Fibroblast of skin of scalp (primary cell): ENCODE results near the gene PRMT9.
A peak's percentile ranks its signal among the peaks of the same experiment; 100 is the strongest.

Experiments
- DNase-seq: peaks from one replicate; pipeline ENCODE4 v3.0.0-alpha.2; 2013

Gene PRMT9

DNA sequence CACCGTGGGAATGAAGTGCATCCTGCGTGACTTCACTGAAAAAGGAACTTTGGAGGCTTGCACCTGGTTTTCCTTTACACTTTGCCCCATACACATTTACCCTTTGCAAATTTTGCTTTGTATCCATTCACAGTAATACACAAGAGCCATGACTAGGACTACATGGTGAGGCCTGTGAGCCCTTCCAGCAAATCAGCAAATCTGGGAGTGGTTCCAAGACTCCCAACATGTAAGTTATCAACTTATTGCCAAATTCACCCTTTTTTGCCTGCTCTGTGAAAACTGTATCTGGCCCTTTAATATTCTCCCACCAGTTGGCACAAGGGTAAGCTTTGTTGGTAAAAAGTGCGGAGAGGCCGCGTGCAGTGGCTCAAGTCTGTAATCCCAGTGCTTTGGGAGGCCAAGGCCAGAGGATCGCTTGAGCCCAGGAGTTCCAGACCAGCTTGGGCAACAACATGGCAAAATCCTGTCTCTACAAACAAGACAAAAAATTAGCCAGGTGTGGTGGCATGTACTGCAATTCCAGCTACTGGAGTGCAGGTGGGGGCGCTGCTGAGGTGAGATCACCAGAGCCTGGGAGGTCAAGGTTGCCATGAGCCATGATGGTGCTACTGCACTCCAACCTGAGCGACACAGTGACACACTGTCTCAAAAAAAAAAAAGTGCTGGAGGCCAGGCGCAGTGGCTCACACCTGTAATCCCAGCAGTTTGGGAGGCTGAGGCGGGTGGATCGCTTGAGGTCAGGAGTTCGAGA, 5.0 kb downstream of the PRMT9 start:
- DNase-seq = no peak

DNA sequence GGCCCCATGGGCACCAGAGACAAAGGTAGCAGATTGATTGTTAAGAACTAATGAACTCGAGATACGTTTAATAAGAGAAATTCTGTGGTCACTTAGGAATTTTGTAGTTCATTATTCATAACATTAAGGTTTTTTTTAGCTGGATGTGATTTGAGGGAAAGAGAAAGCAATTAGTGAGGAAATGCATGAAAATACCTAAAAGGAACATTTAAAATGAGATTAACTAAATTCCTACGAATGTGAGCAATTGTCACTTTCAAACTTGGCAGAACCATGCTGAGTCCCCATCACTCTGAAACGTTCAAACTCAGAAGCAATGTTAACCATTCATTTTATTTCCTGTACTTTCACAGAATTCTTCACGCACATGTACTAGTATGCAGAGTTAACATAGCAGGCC, 5.9 kb downstream of the PRMT9 start:
- DNase-seq = peak; percentile 1

DNA sequence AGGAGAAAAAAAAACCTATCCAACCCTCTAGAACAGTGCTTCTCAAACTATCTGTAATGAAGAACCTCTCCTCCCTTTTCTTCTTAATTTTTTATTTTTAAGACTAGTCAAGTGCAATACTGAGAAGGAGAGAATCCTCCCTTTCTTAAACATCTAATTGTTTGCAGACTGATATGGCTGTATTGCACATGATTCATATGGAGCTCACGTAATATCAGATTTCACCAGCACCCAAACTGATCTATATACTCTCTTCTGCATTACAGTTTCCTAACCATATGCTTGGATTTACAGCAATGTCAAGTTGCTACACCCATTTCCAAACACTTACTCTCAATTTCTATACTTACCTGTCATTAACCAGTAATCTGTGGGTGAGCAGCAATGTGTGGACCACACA, 9.5 kb downstream of the PRMT9 start:
- DNase-seq = peak; percentile 3

DNA sequence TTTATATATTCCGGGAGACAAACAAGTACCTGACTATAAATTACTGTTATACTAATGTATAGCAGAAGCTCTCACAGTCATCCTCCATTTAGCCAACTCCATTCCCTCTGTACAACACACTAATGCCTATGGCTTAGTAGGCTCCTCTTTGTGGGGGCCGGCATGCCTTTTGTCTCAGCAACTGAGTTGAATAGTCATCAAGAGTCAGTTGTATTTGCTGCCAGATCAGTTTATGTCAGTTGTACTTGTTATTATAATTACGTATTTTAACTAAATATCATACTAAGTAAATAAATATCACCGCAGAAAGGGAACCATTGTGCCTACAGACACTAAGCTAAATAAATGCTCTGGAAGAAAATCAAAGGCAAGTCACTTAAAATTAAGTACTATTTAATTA, 9.9 kb downstream of the PRMT9 start:
- DNase-seq = no peak

DNA sequence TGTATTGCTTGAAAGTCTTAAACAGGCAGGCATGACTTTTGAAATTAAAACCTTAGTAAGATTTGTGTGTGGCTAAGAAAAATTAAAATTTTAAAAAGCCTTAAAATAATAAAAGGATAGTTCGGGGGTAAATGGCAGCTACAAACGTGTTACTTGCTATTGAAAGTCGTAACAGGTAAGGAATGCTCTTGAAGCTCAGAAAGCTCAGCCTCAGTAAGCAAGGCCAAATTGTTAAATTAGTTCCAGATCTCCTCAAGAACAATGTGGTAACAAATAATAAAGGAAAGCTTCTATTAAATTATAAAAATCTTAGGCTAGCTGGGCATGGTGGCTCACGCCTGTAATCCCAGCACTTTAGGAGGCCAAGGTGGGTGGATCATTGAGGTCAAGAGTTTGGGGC, 25.5 kb downstream of the PRMT9 start:
- no peak for DNase-seq

DNA sequence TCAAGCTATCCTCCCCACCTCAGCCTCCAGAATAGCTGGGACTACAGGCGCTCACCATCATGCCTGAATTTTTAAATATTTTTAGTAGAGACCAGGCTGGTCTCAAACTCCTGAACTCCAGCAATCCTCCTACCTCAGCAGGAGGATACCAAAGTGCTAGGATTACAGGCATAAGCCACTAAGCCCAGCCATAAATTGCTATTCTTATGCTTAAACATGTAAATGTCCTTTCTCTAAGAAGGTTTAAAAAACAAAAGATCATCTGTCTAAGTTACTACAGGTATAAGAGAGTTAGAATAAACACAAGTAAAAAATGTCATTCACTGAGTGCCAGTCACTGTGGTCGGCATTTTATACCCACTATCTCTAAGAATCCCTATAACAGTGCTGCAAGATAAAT, 28.3 kb downstream of the PRMT9 start:
- DNase-seq = no peak

DNA sequence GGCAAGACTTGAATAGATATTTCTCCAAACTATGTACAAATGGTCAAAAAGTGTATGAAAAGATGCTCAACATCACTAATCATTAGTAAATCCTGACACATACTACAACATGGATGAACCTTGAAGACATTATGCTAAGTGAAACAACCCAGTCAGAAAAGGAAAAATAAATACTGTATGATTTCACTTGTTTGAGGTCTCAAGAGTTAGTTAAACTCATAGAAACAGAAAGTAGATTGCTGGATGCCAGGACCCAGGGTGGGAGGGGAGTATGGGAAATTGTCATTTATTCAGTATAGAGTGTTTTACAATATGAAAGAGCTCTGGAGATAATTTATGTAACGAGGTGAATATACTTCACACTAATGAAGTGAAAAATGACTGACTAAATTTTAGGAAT, 32.4 kb downstream of the PRMT9 start:
- DNase-seq = no peak

DNA sequence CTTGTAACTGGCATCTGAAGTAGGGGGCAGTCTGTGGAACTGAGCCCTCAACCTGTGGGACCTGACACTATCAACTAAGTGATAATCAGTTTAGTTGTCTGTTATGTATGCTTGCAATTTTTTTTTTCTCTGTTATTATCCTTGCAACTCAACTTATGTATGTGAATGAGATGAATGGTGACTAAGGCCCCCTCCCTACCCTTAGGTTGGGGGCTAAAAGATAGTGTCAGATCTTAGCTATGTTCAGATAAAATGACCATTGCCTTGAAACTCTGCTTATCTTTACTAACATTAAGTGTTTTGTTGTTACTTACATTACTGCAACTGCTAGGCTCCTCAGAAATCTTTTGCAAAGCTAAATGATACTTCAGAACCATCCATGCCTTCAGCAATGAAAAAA, 35.3 kb downstream of the PRMT9 start:
- no peak for DNase-seq

DNA sequence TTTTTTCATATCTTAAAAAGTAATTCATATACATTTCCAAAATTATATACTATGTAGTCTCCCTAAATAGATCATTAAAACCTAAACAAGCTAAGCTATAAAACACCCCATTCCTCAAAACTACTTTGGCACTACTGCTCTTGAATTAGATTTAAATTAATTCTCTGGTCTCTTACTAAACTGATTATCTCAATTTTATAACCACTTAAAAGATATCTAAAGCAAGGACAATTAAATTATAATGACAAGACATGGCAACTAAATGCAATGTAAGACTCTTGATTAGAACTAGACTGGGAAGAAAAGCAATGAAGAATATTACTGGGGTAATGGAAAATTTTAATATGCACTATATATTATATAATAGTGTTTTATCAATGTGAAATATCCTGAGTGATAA, 38.9 kb downstream of the PRMT9 start:
- DNase-seq = no peak

DNA sequence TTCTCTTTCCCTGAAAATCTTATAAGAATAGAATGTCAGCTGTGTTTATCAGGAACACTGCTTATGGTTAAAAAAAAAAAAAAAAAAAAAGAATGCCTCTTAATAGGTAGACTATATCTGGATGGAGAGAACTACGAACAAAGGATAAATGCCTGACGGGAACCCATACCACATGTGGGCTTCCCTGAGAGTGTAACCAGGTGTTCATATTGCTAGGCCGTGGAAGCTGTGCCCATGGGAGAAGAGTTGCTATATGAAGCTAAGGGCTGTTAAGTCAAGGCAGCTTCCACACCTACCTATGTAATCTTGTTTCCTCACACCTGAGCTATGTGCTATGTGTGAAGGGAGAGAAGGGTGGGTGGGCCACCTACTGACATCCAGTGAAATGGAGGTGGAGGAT, 39.5 kb downstream of the PRMT9 start:
- DNase-seq = no peak

DNA sequence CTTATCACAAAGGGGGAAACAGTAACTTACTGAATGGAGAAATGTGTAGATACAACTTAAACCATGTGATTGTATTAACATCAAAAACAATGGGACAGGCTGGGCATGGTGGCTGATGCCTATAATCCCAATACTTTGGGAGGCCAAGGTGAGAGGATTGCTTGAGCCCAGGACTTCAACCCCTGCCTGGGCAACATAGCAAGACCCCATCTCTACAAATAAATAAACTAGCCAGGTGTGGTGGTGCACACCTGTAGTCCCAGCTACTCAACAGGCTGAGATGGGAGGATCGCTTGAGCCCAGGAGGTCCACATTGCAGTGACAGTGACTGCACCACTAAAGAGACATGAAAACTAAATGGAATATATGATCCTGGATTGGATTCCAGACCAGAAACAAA, 40.3 kb downstream of the PRMT9 start:
- no peak for DNase-seq

DNA sequence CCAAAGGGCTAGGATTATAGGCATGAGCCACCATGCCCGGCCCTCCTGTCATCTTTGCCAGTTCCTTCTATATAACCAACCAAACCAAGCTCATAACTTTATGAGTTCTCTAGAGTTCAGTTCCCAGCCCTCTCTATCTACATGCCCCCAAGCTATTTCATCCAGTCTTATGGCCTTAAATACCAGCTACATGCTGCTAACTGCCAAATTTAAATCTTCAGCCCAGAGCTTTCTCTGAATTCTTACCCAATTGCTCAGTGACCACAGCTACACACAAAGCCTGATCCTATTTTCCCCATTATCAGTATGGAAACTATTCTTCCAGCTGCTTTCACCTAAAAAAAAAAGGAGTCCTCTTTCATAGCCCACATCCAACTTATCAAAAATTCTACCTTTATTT, 43.6 kb downstream of the PRMT9 start:
- DNase-seq = peak; percentile 4

DNA sequence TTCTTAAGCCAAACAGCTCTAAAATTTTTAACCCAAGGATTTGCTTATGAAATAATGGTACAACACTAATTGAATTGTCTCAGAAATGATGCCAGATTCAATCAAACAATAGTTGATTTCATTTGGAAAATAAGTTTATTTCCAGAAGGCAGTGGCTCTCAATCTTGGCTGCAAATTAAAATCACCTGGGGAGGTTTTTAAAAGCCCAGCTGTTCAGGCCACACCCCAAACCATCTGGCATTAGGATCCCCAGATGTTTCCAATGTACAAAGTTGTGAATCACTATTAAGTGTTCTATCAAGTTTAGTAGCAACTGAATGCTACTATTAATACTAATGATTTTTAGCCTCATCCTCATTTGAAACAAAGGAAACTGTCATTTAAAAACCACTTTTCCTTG, 44.6 kb downstream of the PRMT9 start:
- peak; percentile 7 for DNase-seq

DNA sequence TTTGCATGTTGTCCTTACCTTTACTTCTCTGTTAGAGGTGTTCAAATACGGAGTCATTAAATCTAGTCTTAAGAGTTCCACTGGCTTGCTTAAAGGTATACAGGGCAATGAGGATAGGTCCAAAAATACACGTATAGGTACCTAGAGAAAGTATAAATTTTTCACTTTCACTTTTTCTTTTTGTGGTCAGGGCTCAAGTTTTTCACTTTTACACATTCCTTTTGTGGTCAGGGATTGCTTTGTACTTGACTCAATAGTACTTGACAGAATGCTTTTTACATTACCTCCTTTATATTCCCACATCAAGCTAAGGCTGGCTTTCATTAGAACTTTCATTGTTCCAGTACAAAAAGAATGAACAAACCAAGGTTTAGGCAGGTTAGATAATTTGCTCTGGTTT, 45.0 kb downstream of the PRMT9 start:
- DNase-seq = peak; percentile 3

DNA sequence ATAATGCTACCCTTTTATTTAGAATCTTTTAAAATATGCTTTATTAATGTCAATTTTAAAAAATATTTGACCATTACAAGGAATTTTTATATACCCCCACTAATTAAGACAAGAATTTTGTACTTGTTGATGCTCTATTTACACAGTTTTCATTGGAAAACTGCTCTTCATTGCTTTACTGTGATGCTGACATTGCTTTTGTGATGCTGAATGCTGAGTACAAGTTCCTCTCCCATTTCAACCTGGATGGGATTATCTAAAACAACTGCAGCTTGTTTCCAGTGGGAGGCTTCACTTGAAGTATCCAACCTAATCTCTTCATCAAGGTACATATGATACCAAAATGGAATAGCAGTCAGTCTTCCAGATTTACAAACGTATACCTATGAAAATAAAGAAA, 45.6 kb downstream of the PRMT9 start:
- DNase-seq = no peak

DNA sequence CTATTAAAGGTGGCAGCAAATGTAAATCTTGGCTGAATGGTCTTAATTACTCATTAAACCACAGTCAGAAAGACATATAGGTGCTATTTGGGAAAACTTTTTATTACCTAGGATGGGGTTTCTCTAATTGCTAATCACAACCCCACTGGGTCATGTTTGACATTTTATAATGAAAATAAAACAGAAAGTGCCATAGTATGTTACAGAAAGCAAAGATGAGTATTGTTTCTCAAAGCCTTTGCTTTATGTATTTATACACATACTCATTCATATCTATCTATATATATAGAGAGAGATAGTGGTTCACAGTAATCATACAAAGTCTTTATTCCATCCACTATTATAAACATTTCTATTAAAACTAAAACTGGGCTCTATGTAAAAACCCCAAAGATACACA, 48.6 kb downstream of the PRMT9 start:
- no peak for DNase-seq

DNA sequence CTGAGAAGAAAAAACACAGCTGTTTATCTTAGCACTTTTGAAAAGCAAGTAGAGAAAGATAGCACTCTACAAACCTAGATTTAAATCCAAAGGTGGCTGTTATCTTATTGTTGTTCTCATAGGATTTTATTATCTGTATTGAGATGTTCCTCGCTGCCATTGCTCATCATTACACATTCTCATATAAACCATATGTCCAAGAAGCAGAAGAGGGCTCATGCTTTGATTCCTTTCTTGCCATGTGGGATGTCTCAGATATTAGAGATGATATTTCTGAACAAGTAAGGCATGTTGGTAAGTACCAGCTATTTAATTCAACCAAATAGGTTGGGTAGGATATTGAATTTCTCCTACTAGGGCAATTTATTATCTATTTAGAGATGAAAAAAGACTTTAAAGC, 50.3 kb downstream of the PRMT9 start:
- no peak for DNase-seq

DNA sequence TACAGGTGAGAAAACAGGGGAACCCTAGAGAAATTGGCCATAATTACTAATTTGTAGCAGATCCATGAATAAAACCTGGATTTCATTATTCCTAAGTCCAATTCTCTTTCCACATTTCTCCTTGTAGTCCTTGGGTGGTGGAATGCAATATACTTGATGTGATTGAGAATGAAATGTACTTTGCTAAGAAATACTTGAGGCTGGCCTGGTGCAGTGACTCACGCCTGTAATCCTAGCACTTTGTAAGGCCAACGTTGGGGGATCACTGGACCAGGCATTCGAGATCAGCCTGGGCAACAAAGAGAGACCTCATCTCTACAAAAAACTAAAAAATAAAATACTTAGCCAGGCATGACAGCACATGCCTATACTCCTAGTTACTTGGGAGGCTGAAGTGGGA, 50.9 kb downstream of the PRMT9 start:
- DNase-seq = peak; percentile 61

DNA sequence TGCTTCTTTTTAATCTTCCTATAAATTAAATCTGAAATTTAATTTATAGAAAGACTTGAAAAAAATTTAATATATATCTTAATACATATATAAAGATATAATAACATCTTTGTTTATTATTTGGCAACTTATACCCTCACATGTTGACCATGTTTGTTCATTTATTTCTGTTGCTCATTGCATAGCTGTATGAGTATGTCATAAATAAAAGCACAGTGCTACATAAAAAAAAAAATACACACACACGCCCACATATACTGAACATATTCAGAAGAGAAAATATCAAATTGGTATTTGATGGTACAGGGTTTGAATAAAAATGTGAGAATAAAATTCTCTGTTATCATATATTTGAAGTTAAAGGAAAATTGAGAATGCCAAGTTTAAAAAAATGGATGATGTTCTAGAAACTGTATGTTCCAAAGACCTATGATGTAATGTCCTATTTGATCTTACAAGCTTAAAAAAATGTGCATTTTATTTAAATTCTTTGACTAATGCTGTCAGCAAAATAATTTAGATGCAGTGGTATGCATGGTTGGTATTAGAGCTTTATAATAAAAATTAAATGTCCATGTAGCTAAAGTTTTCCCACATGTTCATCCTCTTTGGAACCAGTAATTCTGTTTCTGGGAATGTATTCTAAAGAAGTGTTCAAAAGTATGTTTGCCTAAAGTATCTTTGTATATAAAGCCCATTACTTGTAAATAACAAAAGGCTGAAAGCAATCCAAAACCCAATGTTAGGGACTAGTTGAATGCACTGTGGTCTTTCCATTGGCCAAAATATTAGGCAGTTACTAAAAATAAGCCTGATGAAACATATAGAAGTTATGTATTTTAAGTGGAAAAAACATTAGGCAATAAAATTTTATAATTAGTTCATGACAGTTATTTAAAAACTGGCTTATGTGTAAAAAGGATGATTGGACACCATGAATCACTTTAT, 53.9 kb downstream of the PRMT9 start:
- peak; percentile 51 for DNase-seq

DNA sequence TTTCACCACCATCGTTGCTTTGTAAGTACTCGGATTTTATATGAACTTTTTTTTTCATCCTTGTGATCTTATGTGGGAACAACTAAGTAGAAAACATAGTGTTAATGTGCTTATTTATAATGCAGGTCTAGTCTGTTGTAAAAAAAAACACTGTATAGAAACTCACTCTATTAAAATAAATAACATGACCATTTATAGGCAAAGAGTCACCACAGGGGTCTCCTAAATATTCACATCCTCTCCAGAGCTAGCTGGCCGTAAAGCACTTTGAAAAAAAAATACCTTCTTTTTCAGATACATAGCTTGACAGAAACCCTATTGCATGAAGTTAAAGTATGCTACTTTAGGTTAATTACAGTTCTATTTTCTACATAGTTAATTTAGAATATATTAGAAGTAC, 55.5 kb downstream of the PRMT9 start:
- DNase-seq = no peak

DNA sequence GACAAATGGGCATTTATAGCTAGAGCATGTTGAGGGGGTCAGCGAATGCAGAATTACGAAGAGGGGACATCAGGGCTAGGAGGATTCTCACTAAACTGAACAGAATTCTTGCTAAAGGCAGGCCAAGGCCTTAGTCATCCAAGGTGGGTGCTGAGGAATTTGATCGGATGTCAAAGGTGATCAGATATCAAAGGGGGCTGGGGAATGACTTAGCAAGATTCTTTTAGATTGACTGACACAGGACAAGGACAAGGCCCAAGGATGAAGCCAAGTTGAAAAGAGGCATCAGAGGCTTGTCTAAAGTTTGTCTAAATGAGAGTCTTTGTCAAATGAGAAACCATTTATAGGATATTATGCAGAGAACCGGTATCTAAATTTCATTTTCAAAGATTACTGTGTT, 57.1 kb downstream of the PRMT9 start:
- no peak for DNase-seq

DNA sequence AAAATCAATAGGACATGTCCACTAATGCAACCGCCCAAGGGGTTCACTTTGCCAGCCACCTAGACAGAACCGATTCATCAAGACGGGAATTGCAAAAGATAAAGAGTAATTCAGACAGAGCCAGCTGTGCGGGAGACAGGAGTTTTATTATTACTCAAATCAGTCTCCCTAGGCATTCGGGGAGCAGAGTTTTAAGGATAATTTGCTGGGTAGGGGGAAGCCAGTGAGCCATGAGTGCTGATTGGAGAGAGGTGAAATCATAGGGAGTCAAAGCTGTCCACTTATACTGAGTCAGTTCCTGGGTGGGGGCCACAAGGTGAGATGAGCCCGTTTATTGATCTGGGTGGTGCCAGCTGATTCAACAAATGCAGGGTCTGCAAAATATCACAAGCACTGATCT, 58.2 kb downstream of the PRMT9 start:
- no peak for DNase-seq

DNA sequence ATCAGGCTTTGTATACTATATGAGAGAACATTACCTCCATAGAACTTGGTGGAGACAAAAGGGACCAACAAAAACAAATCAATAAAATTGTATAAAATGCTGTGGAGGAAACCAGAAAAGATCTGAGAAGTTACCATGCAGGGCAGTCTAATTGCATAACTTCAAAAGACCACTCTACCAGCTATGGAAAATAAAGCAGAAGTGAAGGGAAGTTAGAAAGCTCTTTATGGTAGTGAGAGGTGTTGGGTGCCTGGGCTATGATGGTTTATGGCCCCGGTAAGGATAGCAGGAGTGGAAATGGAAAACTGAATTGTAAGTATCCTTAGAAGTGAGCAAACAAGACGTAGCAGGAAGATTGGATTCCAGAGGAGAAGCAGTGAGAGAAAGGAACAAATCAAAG, 63.6 kb downstream of the PRMT9 start:
- no peak for DNase-seq
